Left lung (tissue), 10 donors: ENCODE results near the gene RETREG2. TPM values are rescaled to one million over a fixed set of nuclear protein-coding genes. Genes with fewer than 3 reads are reported as not detected.

ENCODE experiments used
- ATAC-seq: fragments of 200-7000 bp; cut with Tn5 transposase; one replicate; pipeline ENCODE4 v1.9.1; 2020; ENCODE audit warnings: moderate library complexity
- DNase-seq, 4 donors: peaks; one replicate each; pipeline ENCODE4 v3.0.0-alpha.2; 2013 to 2020
- H3K27ac ChIP-seq, 2 donors: fragments of 200-600 bp; sonication (generic) in 1 of 2; one replicate each; pipeline versions ENCODE4 v1.5.0 to v1.8.0; 2020 to 2021
- H3K27me3 ChIP-seq, 2 donors: fragments of 200-600 bp; sonication (generic) in 1 of 2; one replicate each; pipeline versions ENCODE4 v1.5.0 to v1.8.0; 2020 to 2021
- H3K36me3 ChIP-seq, 2 donors: fragments of 200-600 bp; sonication (generic) in 1 of 2; one replicate each; pipeline versions ENCODE4 v1.5.0 to v1.8.0; 2020 to 2021
- H3K4me1 ChIP-seq, 2 donors: fragments of 200-600 bp; one replicate each; pipeline ENCODE4 v1.8.0; 2021
- H3K4me3 ChIP-seq, 2 donors: fragments of 200-600 bp; sonication (generic) in 1 of 2; one replicate each; pipeline versions ENCODE4 v1.5.0 to v1.8.0; 2020 to 2021; ENCODE audit warnings: mild to moderate bottlenecking in 1 of 2
- H3K9me3 ChIP-seq, 2 donors: fragments of 200-600 bp; sonication (generic) in 1 of 2; one replicate each; pipeline versions ENCODE4 v1.5.0 to v1.8.0; 2020 to 2021
- CTCF ChIP-seq, 2 donors: fragments of 200-600 bp; sonication (generic) in 1 of 2; IDR thresholded peaks; one replicate each; pipeline versions ENCODE4 v1.5.0 to v1.8.0; 2021; ENCODE audit warnings: antibody characterized with exemption in 2 of 2
- intact Hi-C, 2 donors: fragments of 100-400 bp; cut with DNase I; formaldehyde crosslinking; loops; one replicate each; pipeline versions ENCODE4 v1.11.2 to v1.14.2; 2022
- polyA plus RNA-seq, 6 donors: library from polyadenylated mRNA; unstranded; fragments of 120-200 nt; gene quantifications; one replicate each; pipeline ENCODE4 v1.2.1, GENCODE V29; 2013; ENCODE audit not compliant: insufficient read length in 6 of 6
- total RNA-seq, 2 donors: library from RNA; stranded (reverse); fragmentation: NEBNext Ultra II Directional; extraction: Animal tissue kit (Norgen Biotek cat#: 25700); gene quantifications; one replicate each; pipeline ENCODE4 v1.2.1, GENCODE V29; 2021
- donor health status: DM: no; HTN: yes; CAD: no.
- donor health status: DM: no; HTN: no; CAD: no.

RETREG2 gene
- total and polyA plus RNA-seq, 8 donors, result 75.0 to 86.6 (median 83.5) TPM

- no peak overlapping the region for H3K4me3 ChIP-seq
- ATAC-seq (no peak), DNase-seq (no peak)
- no peaks in the 10 kb centered on the region for H3K27me3 ChIP-seq
- TF ChIP-seq CTCF (IDR thresholded peaks at IDR 0.05), result no peak
- peaks cover 0 to 11% of the 10 kb centered on the region in 2 donors for H3K4me1 ChIP-seq
- H3K27ac ChIP-seq, result no peak overlapping the region
- H3K36me3 ChIP-seq, result peaks cover 0 to 17% of the 10 kb centered on the region in 2 donors
- no peaks in the 10 kb centered on the region for H3K9me3 ChIP-seq
- intact Hi-C loops, result loop anchor here in 1 of 2 donors (10.0 kb wide), 1 partner anchor 127 kb away; no protein-coding TSS in a partner anchor
These were observed 10.1 kb upstream of the RETREG2 start for GRCh38 chr2:219167997-219168396.

GRCh38 chr2:219168526-219168925 is 9.5 kb upstream of the RETREG2 start:
- ATAC-seq (no peak), DNase-seq (no peak)
- Histone ChIP-seq H3K27ac (no peak overlapping the region), H3K9me3 (no peaks in the 10 kb centered on the region), H3K4me1 (peaks cover 0 to 11% of the 10 kb centered on the region in 2 donors), H3K27me3 (no peaks in the 10 kb centered on the region), H3K4me3 (no peak overlapping the region), H3K36me3 (peaks cover 0 to 23% of the 10 kb centered on the region in 2 donors)
- TF ChIP-seq CTCF (IDR thresholded peaks at IDR 0.05), result no peak
- intact Hi-C loops, result loop anchor here in 1 of 2 donors (10.0 kb wide), 1 partner anchor 126 kb away; no protein-coding TSS in a partner anchor

- H3K36me3 ChIP-seq, result peaks cover 0 to 27% of the 10 kb centered on the region in 2 donors
- H3K27me3 ChIP-seq, result no peaks in the 10 kb centered on the region
- no peak for TF ChIP-seq CTCF (IDR thresholded peaks at IDR 0.05)
- no peak overlapping the region for H3K27ac ChIP-seq
- H3K4me1 ChIP-seq, result peaks cover 0 to 11% of the 10 kb centered on the region in 2 donors
- DNase-seq (no peak), ATAC-seq (no peak)
- H3K4me3 ChIP-seq, result no peak overlapping the region
- intact Hi-C loops, result loop anchor here in 1 of 2 donors (10.0 kb wide), 1 partner anchor 126 kb away; no protein-coding TSS in a partner anchor
- no peaks in the 10 kb centered on the region for H3K9me3 ChIP-seq
These were observed 9.1 kb upstream of the RETREG2 start for GRCh38 chr2:219168932-219169331.

- peaks cover 0 to 38% of the 10 kb centered on the region in 2 donors for H3K36me3 ChIP-seq
- H3K9me3 ChIP-seq, result no peaks in the 10 kb centered on the region
- intact Hi-C loops, result loop anchor here (5.0 to 10.0 kb wide), 2 partner anchors 125 to 127 kb away; no protein-coding TSS in a partner anchor
- no peak within 1 kb of the TSS for H3K27ac ChIP-seq
- H3K27me3 ChIP-seq, result no peaks in the 10 kb centered on the region
- H3K4me1 ChIP-seq, result peaks cover 0 to 20% of the 10 kb centered on the region in 2 donors
- no peak within 1 kb of the TSS for H3K4me3 ChIP-seq
- DNase-seq (no peak), ATAC-seq (no peak)
- no peak for TF ChIP-seq CTCF (IDR thresholded peaks at IDR 0.05)
These were observed 8.0 kb upstream of the RETREG2 start, which contains the start of gene SLC23A3 for GRCh38 chr2:219169930-219170654. SLC23A3 (minus strand) TSS chr2:219170029; CDS start chr2:219169984, 45 bp downstream.

GRCh38 chr2:219171231-219171651 is 6.8 kb upstream of the RETREG2 start:
- ATAC-seq (peak; percentile 77), DNase-seq (peak in 2 of 4 donors; percentile 14 to 37)
- peaks cover 10 to 31% of the 10 kb centered on the region in 2 donors for H3K4me1 ChIP-seq
- peak overlapping the region; percentile 10 to 51 for H3K27ac ChIP-seq
- H3K9me3 ChIP-seq, result no peaks in the 10 kb centered on the region
- no peak overlapping the region for H3K4me3 ChIP-seq
- H3K36me3 ChIP-seq, result peaks cover 0 to 41% of the 10 kb centered on the region in 2 donors
- no peaks in the 10 kb centered on the region for H3K27me3 ChIP-seq
- intact Hi-C loops, result loop anchor here in 1 of 2 donors (5.0 kb wide), 1 partner anchor 126 kb away; no protein-coding TSS in a partner anchor
- TF ChIP-seq CTCF (IDR thresholded peaks at IDR 0.05), result peak; percentile 59 to 72
